ENCODE data around the gene CD44.

The CD44 gene

GRCh38 chr11:35134403-35135148 is 4.4 kb upstream of the CD44 start:
- H3K36me3 ChIP-seq (ENCODE audit: low read length), result no peaks in the 10 kb centered on the region
- H3K27ac ChIP-seq (ENCODE audit: low read depth, low read length), result no peak overlapping the region
- no peaks in the 10 kb centered on the region for H3K27me3 ChIP-seq (ENCODE audit: low read length)
- no peak overlapping the region for H3K4me2 ChIP-seq (ENCODE audit: low read depth, low read length, poor library complexity, severe bottlenecking)
- H3K9me3 ChIP-seq (ENCODE audit: insufficient read depth, low read length), result no peaks in the 10 kb centered on the region
- no peak overlapping the region for H3K9ac ChIP-seq (ENCODE audit: low read length)
- no peak for TF ChIP-seq CTCF (IDR thresholded peaks at IDR 0.05; ENCODE audit: insufficient read depth, low read length, poor library complexity, severe bottlenecking)
- no peak for TF ChIP-seq EZH2phosphoT487 (conservative IDR thresholded peaks at IDR 0.05; ENCODE audit: low read length)
- H4K20me1 ChIP-seq (ENCODE audit: low read depth, low read length), result no peaks in the 10 kb centered on the region
- H3K4me3 ChIP-seq (ENCODE audit: insufficient read depth, low read length, poor library complexity, severe bottlenecking), result no peak overlapping the region
- H3K9me2 ChIP-seq (replicated peaks; ENCODE audit: insufficient read depth, low read length), result no peaks in the 10 kb centered on the region
- H2AFZ ChIP-seq (ENCODE audit: low read depth, low read length, severe bottlenecking), result no peak overlapping the region
- H3K79me2 ChIP-seq (ENCODE audit: insufficient read depth, low read length), result no peaks in the 10 kb centered on the region
- no peaks in the 10 kb centered on the region for H3F3A ChIP-seq (ENCODE audit: insufficient read depth)

- H3K9ac ChIP-seq (ENCODE audit: low read length), result no peak overlapping the region
- no peak overlapping the region for H2AFZ ChIP-seq (ENCODE audit: low read depth, low read length, severe bottlenecking)
- H3K9me2 ChIP-seq (replicated peaks; ENCODE audit: insufficient read depth, low read length), result no peaks in the 10 kb centered on the region
- H3K27me3 ChIP-seq (ENCODE audit: low read length), result no peaks in the 10 kb centered on the region
- H3K4me3 ChIP-seq (ENCODE audit: insufficient read depth, low read length, poor library complexity, severe bottlenecking), result no peak overlapping the region
- TF ChIP-seq EZH2phosphoT487 (conservative IDR thresholded peaks at IDR 0.05; ENCODE audit: low read length) (no peak), CTCF (IDR thresholded peaks at IDR 0.05; ENCODE audit: insufficient read depth, low read length, poor library complexity, severe bottlenecking) (no peak)
- no peaks in the 10 kb centered on the region for H3K9me3 ChIP-seq (ENCODE audit: insufficient read depth, low read length)
- H3K4me2 ChIP-seq (ENCODE audit: low read depth, low read length, poor library complexity, severe bottlenecking), result no peak overlapping the region
- H3K27ac ChIP-seq (ENCODE audit: low read depth, low read length), result no peak overlapping the region
- H3K36me3 ChIP-seq (ENCODE audit: low read length), result no peaks in the 10 kb centered on the region
- no peaks in the 10 kb centered on the region for H3F3A ChIP-seq (ENCODE audit: insufficient read depth)
- H4K20me1 ChIP-seq (ENCODE audit: low read depth, low read length), result no peaks in the 10 kb centered on the region
- H3K79me2 ChIP-seq (ENCODE audit: insufficient read depth, low read length), result no peaks in the 10 kb centered on the region
These were observed 3.7 kb upstream of the CD44 start for GRCh38 chr11:35135222-35135621.

- H3K27me3 ChIP-seq (ENCODE audit: low read length), result no peaks in the 10 kb centered on the region
- H3F3A ChIP-seq (ENCODE audit: insufficient read depth), result no peaks in the 10 kb centered on the region
- H3K4me2 ChIP-seq (ENCODE audit: low read depth, low read length, poor library complexity, severe bottlenecking), result no peak overlapping the region
- no peaks in the 10 kb centered on the region for H3K79me2 ChIP-seq (ENCODE audit: insufficient read depth, low read length)
- H2AFZ ChIP-seq (ENCODE audit: low read depth, low read length, severe bottlenecking), result no peak overlapping the region
- no peaks in the 10 kb centered on the region for H3K9me2 ChIP-seq (replicated peaks; ENCODE audit: insufficient read depth, low read length)
- TF ChIP-seq EZH2phosphoT487 (conservative IDR thresholded peaks at IDR 0.05; ENCODE audit: low read length) (no peak), CTCF (IDR thresholded peaks at IDR 0.05; ENCODE audit: insufficient read depth, low read length, poor library complexity, severe bottlenecking) (no peak)
- no peaks in the 10 kb centered on the region for H3K9me3 ChIP-seq (ENCODE audit: insufficient read depth, low read length)
- no peaks in the 10 kb centered on the region for H4K20me1 ChIP-seq (ENCODE audit: low read depth, low read length)
- H3K27ac ChIP-seq (ENCODE audit: low read depth, low read length), result no peak overlapping the region
- H3K9ac ChIP-seq (ENCODE audit: low read length), result no peak overlapping the region
- no peaks in the 10 kb centered on the region for H3K36me3 ChIP-seq (ENCODE audit: low read length)
- no peak overlapping the region for H3K4me3 ChIP-seq (ENCODE audit: insufficient read depth, low read length, poor library complexity, severe bottlenecking)
These were observed 2.7 kb upstream of the CD44 start for GRCh38 chr11:35136311-35136710.

Data from SU-DHL-6 (cell line).